HepG2 (cell line): ENCODE results near the gene LRRC8C. TPM values are rescaled to one million over a fixed set of nuclear protein-coding genes. Genes with fewer than 3 reads are reported as not detected.

ENCODE experiments used
- AKAP8 ChIP-seq: sonication (generic); formaldehyde crosslinking; IDR thresholded peaks from 2 replicates; pipeline ENCODE4 v1.5.1; 2020; ENCODE audit warnings: mild to moderate bottlenecking, missing genetic modification reagents
- ARNTL ChIP-seq: sonication (generic); formaldehyde crosslinking; IDR thresholded peaks from 2 replicates; pipeline ENCODE4 v1.4.0; 2020; ENCODE audit warnings: mild to moderate bottlenecking, missing genetic modification reagents
- HOXD1 ChIP-seq: sonication (generic); formaldehyde crosslinking; IDR thresholded peaks from 2 replicates; pipeline ENCODE4 v1.5.0; 2020; ENCODE audit warnings: missing genetic modification reagents
- KDM6A ChIP-seq: IDR thresholded peaks from 2 replicates; pipeline ENCODE4 v1.6.1; 2016; ENCODE audit warnings: low read depth
- NFIB ChIP-seq: sonication (generic); formaldehyde crosslinking; IDR thresholded peaks from 2 replicates; pipeline ENCODE4 v1.9.0; 2021; ENCODE audit warnings: missing genetic modification reagents, mild to moderate bottlenecking, borderline replicate concordance
- SIN3A ChIP-seq: IDR thresholded peaks from 2 replicates; pipeline ENCODE4 v1.6.1; 2011; ENCODE audit warnings: low read depth, mild to moderate bottlenecking, control low read depth, low read length, borderline replicate concordance
- SIN3B ChIP-seq: fragments of 150-350 bp; IDR thresholded peaks from 2 replicates; pipeline ENCODE4 v1.6.1; 2014; ENCODE audit warnings: low read length
- SRSF1 ChIP-seq: fragments of 200-400 bp; formaldehyde crosslinking; optimal IDR thresholded peaks from 2 replicates; pipeline ENCODE3; 2017; ENCODE audit warnings: mild to moderate bottlenecking, low read depth, low read length, moderate library complexity
- TEAD3 ChIP-seq: optimal IDR thresholded peaks from 2 replicates; pipeline ENCODE3; 2016; ENCODE audit warnings: borderline replicate concordance
- ZNF225 ChIP-seq: sonication (generic); formaldehyde crosslinking; IDR thresholded peaks from 2 replicates; pipeline ENCODE4 v1.4.0; 2020; ENCODE audit warnings: mild to moderate bottlenecking, missing genetic modification reagents
- ZNF264 ChIP-seq: sonication (generic); formaldehyde crosslinking; IDR thresholded peaks from 2 replicates; pipeline ENCODE4 v1.4.0; 2020; ENCODE audit warnings: missing genetic modification reagents
- ZNF660 ChIP-seq: sonication (generic); formaldehyde crosslinking; IDR thresholded peaks from 2 replicates; pipeline ENCODE4 v1.5.1; 2020; ENCODE audit warnings: mild to moderate bottlenecking, low read depth, missing genetic modification reagents, borderline replicate concordance
- polyA plus RNA-seq, 8 experiments: library from polyadenylated mRNA; depleted of rRNA in 3 of 8; stranded (reverse) in 7 of 8; unstranded in 1 of 8; fragments of >200 nt; fragmentation: Illumina TruSeq in 4 of 8; extraction: Trizol in 4 of 8; gene quantifications; 2 replicates each; pipeline versions ENCODE4 v1.2.1 to v1.2.3, GENCODE V29; 2011 to 2016; ENCODE audit warnings: low read depth in 4 of 8, missing spikeins in 1 of 8, mixed read lengths in 1 of 8; ENCODE audit not compliant: insufficient read depth in 1 of 8
- total RNA-seq, 5 experiments: library from RNA; depleted of rRNA; stranded (reverse); fragments of >200 nt; fragmentation: Illumina TruSeq; extraction: Trizol; gene quantifications; 2 replicates each; pipeline ENCODE4 v1.2.3, GENCODE V29; 2016; ENCODE audit warnings: low read depth in 1 of 5
- TF ChIP-seq, protein P1 (sequence below): sonication (generic); formaldehyde crosslinking; IDR thresholded peaks from 2 replicates; pipeline ENCODE4 v1.9.0; 2021; ENCODE audit warnings: missing genetic modification reagents, borderline replicate concordance
- TF ChIP-seq, protein P2 (sequence below): IDR thresholded peaks from 2 replicates; pipeline ENCODE4 v1.6.1; 2018; ENCODE audit warnings: missing genetic modification reagents
- TF ChIP-seq, protein P3 (sequence below): sonication (generic); formaldehyde crosslinking; IDR thresholded peaks from 2 replicates; pipeline ENCODE4 v1.4.0; 2020; ENCODE audit warnings: missing genetic modification reagents
- TF ChIP-seq, protein P4 (sequence below): sonication (generic); formaldehyde crosslinking; IDR thresholded peaks from 2 replicates; pipeline ENCODE4 v1.8.0; 2022; ENCODE audit warnings: missing genetic modification reagents, mild to moderate bottlenecking, borderline replicate concordance

Gene LRRC8C
- total and polyA plus RNA-seq, 2 of the 13 experiments (the other 11 are each of a cell fraction or from before 2014, with no cell fraction given), result 0.22 to 0.32 TPM

DNA sequence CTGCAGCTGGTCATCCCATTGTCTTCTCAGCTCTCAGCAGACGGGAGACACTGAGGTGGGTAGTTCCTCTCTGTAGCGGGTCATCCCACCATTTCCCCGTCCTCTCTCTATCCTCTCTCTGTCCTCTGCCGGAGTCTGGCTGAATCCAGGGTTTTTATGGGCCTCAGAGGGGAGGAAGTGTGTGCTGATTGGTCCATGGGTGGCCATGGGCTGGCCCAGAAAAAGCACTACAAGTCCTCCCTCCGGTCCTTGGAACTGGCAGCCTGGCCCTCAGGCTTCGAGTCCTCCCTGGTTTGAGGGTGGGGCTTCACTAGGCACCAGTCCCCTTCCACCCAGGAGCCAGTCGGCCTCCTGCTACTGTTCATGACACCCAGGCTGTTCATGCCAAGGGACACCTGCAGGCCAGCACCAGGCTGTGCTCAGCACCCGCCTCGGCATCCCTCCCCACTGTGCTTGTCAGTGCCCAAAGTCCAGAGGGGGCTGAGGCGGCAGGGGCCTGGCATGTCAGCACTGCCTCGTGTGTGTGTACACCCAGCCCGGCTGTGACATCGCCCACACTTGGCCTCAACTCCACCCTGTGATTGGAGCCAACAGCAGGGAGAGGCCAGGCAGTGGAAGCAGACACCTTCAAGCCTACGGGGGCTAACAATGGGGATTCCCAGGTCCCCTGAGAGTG lies 23.0 kb upstream of the LRRC8C start (continued):
- TF ChIP-seq, protein P1, sequence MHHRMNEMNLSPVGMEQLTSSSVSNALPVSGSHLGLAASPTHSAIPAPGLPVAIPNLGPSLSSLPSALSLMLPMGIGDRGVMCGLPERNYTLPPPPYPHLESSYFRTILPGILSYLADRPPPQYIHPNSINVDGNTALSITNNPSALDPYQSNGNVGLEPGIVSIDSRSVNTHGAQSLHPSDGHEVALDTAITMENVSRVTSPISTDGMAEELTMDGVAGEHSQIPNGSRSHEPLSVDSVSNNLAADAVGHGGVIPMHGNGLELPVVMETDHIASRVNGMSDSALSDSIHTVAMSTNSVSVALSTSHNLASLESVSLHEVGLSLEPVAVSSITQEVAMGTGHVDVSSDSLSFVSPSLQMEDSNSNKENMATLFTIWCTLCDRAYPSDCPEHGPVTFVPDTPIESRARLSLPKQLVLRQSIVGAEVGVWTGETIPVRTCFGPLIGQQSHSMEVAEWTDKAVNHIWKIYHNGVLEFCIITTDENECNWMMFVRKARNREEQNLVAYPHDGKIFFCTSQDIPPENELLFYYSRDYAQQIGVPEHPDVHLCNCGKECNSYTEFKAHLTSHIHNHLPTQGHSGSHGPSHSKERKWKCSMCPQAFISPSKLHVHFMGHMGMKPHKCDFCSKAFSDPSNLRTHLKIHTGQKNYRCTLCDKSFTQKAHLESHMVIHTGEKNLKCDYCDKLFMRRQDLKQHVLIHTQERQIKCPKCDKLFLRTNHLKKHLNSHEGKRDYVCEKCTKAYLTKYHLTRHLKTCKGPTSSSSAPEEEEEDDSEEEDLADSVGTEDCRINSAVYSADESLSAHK (CRISPR knock-in tag), result no peak
- TF ChIP-seq AKAP8 (CRISPR knock-in tag) (no peak), ZNF225 (CRISPR knock-in tag) (no peak), SIN3B (no peak), NFIB (CRISPR knock-in tag) (no peak), TEAD3 (peak; percentile 76), SIN3A (no peak), ZNF264 (CRISPR knock-in tag) (no peak), KDM6A (CRISPR knock-in tag) (no peak), ZNF660 (CRISPR knock-in tag) (no peak; the same call in 1 of the 2 replicates), SRSF1 (no peak), ARNTL (no peak), HOXD1 (CRISPR knock-in tag) (no peak)
- TF ChIP-seq, protein P2, sequence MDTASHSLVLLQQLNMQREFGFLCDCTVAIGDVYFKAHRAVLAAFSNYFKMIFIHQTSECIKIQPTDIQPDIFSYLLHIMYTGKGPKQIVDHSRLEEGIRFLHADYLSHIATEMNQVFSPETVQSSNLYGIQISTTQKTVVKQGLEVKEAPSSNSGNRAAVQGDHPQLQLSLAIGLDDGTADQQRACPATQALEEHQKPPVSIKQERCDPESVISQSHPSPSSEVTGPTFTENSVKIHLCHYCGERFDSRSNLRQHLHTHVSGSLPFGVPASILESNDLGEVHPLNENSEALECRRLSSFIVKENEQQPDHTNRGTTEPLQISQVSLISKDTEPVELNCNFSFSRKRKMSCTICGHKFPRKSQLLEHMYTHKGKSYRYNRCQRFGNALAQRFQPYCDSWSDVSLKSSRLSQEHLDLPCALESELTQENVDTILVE (CRISPR knock-in tag), result no peak
- TF ChIP-seq, protein P3, sequence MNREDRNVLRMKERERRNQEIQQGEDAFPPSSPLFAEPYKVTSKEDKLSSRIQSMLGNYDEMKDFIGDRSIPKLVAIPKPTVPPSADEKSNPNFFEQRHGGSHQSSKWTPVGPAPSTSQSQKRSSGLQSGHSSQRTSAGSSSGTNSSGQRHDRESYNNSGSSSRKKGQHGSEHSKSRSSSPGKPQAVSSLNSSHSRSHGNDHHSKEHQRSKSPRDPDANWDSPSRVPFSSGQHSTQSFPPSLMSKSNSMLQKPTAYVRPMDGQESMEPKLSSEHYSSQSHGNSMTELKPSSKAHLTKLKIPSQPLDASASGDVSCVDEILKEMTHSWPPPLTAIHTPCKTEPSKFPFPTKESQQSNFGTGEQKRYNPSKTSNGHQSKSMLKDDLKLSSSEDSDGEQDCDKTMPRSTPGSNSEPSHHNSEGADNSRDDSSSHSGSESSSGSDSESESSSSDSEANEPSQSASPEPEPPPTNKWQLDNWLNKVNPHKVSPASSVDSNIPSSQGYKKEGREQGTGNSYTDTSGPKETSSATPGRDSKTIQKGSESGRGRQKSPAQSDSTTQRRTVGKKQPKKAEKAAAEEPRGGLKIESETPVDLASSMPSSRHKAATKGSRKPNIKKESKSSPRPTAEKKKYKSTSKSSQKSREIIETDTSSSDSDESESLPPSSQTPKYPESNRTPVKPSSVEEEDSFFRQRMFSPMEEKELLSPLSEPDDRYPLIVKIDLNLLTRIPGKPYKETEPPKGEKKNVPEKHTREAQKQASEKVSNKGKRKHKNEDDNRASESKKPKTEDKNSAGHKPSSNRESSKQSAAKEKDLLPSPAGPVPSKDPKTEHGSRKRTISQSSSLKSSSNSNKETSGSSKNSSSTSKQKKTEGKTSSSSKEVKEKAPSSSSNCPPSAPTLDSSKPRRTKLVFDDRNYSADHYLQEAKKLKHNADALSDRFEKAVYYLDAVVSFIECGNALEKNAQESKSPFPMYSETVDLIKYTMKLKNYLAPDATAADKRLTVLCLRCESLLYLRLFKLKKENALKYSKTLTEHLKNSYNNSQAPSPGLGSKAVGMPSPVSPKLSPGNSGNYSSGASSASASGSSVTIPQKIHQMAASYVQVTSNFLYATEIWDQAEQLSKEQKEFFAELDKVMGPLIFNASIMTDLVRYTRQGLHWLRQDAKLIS (CRISPR knock-in tag), result no peak
- TF ChIP-seq, protein P4, sequence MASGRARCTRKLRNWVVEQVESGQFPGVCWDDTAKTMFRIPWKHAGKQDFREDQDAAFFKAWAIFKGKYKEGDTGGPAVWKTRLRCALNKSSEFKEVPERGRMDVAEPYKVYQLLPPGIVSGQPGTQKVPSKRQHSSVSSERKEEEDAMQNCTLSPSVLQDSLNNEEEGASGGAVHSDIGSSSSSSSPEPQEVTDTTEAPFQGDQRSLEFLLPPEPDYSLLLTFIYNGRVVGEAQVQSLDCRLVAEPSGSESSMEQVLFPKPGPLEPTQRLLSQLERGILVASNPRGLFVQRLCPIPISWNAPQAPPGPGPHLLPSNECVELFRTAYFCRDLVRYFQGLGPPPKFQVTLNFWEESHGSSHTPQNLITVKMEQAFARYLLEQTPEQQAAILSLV (CRISPR knock-in tag), result no peak
